Stomach (tissue), 9 donors: ENCODE results near the gene TBX21. TPM values are rescaled to one million over a fixed set of nuclear protein-coding genes. Genes with fewer than 3 reads are reported as not detected.

Experiments used
- DNase-seq, 2 donors: peaks; one replicate each; pipeline versions ENCODE4 v3.0.0 to v3.0.0-alpha.2; 2013 to 2019
- H3K27ac ChIP-seq, 5 donors: fragments of 200-600 bp in 4 of 5; sonication (generic) in 4 of 5; one replicate each; pipeline ENCODE4 v1.5.1; 2013 to 2019; ENCODE audit warnings: mild to moderate bottlenecking in 1 of 5, moderate library complexity in 1 of 5
- H3K27me3 ChIP-seq, 3 donors: fragments of 200-600 bp; sonication (generic); one replicate each; pipeline ENCODE4 v1.5.1; 2017 to 2019; ENCODE audit warnings: mixed run types in 1 of 3
- H3K36me3 ChIP-seq, 4 donors: fragments of 200-600 bp; sonication (generic); 1 replicate in 3 of 4; 2 replicates in 1 of 4; pipeline ENCODE4 v1.5.1; 2016 to 2019
- H3K4me1 ChIP-seq, 4 donors: fragments of 200-600 bp; sonication (generic); one replicate each; pipeline ENCODE4 v1.5.1; 2016 to 2019
- H3K4me3 ChIP-seq, 4 donors: fragments of 200-600 bp; sonication (generic) in 3 of 4; one replicate each; pipeline ENCODE4 v1.5.1; 2016 to 2019; ENCODE audit warnings: mild to moderate bottlenecking in 1 of 4
- H3K9me3 ChIP-seq, 4 donors: fragments of 200-600 bp; sonication (generic); one replicate each; pipeline ENCODE4 v1.5.1; 2016 to 2019
- CTCF ChIP-seq, 7 experiments: fragments of 450-650 bp in 4 of 7; fragments of 200-600 bp in 3 of 7; sonication (generic) in 3 of 7; IDR thresholded peaks; one replicate each; pipeline ENCODE4 v1.5.1; 2016 to 2019; ENCODE audit warnings: antibody characterized with exemption in 7 of 7, control low read depth in 2 of 7, mild to moderate bottlenecking in 1 of 7
- EP300 ChIP-seq: sonication (generic); formaldehyde crosslinking; IDR thresholded peaks from one replicate; pipeline ENCODE4 v1.6.1; 2017; ENCODE audit warnings: antibody characterized with exemption
- POLR2A ChIP-seq, 4 donors: fragments of 450-650 bp; IDR thresholded peaks; one replicate each; pipeline ENCODE4 v1.6.1; 2016; ENCODE audit warnings: antibody characterized with exemption in 4 of 4, control low read depth in 2 of 4, mild to moderate bottlenecking in 1 of 4, moderate library complexity in 1 of 4
- POLR2AphosphoS5 ChIP-seq, 3 donors: sonication (generic); formaldehyde crosslinking; IDR thresholded peaks; one replicate each; pipeline ENCODE4 v1.6.1; 2016; ENCODE audit warnings: antibody characterized with exemption in 3 of 3
- WGBS, 5 donors: extraction: QIAGEN DNeasy Blood & Tissue Kit in 3 of 5; methylation state at CpG; one replicate each; pipeline versions ENCODE4 v1.1.5 to v1.1.7; 2013 to 2018; 5-methylcytosine and 5-hydroxymethylcytosine counted together
- intact Hi-C: fragments of 100-400 bp; cut with DNase I; formaldehyde crosslinking; loops from one replicate; pipeline ENCODE4 v1.15.1; 2023; ENCODE audit warnings: low total_unique reads
- polyA plus RNA-seq, 3 donors: library from polyadenylated mRNA; stranded (reverse); fragments of 200-250 nt; gene quantifications; one replicate each; pipeline ENCODE4 v1.2.3, GENCODE V29; 2013
- total RNA-seq, 5 donors: library from RNA; depleted of rRNA; stranded (reverse); fragments of >200 nt; gene quantifications; one replicate each; pipeline versions ENCODE4 v1.1.0 to v1.2.3, GENCODE V29; 2014 to 2016
- donor health status: healthy with polysubstance abuse.
- donor health status: Bipolar disorder and iron deficiency.
- donor health status: healthy.

The TBX21 gene
- total and polyA plus RNA-seq, 8 donors: 0.10 to 0.92 (median 0.31) TPM; not detected in 3

- Histone ChIP-seq H3K9me3 (no peaks in the 10 kb centered on the region), H3K27ac (no peak overlapping the region), H3K4me3 (no peak overlapping the region), H3K36me3 (peaks cover 7 to 27% (median 25%) of the 10 kb centered on the region in 4 donors), H3K27me3 (peaks cover 0 to 35% (median 7%) of the 10 kb centered on the region in 3 donors), H3K4me1 (peaks cover 7 to 16% (median 11%) of the 10 kb centered on the region in 4 donors)
- WGBS, 5 donors: 62 to 67% (median 65%) methylated on average over 4 to 5 of the region's 5 CpGs
- no peak for DNase-seq
- intact Hi-C loops: no loop called here
- TF ChIP-seq CTCF (IDR thresholded peaks at IDR 0.05): no peak
- TF ChIP-seq EP300: no peak
- TF ChIP-seq POLR2A (IDR thresholded peaks at IDR 0.05): no peak
- TF ChIP-seq POLR2AphosphoS5 (IDR thresholded peaks at IDR 0.05): no peak
Observed at GRCh38 chr17:47712330-47713023, 20.6 kb upstream of the TBX21 start.

DNA sequence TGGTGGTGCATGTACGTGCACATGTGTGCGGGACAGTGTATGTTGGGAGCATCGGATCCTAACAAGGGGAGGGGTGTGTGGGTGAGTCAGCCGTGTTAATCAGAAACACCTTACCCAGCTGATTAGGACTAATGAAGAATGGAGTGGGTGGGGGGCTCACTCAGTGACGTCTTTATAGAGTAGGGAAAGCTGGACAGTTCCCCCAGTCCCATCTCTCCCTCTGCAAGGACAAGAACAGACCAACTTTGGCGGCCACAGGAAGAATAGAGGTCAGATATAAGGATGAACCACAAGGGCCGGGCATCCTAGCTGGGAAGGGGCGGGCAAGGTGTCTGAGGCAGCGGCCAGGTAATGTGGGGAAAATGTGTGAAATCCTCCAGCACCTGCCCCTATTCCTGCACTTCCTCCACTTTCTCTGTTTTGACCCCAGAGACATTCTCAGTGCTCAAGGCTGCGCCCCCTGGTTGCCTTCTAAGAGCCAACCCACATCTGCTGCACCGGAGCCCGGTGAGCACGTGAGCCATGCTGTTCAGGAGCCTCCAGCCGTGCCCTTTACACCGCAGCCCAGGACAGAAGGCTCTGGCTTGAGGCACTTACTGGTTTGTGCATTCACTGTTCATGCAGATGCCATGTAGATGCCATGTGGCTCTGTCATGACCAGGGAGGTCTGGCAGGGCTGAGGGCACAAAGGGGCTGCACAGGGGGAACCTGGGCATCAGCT lies 18.9 kb upstream of the TBX21 start:
- WGBS, 5 donors: 26 to 42% (median 32%) methylated on average over 15 of the region's 15 CpGs
- Histone ChIP-seq H3K27me3 (peaks cover 0 to 52% (median 8%) of the 10 kb centered on the region in 3 donors), H3K9me3 (no peaks in the 10 kb centered on the region), H3K4me3 (no peak overlapping the region), H3K4me1 (peaks cover 0 to 3% (median 2%) of the 10 kb centered on the region in 4 donors), H3K36me3 (peaks cover 7 to 25% (median 25%) of the 10 kb centered on the region in 4 donors), H3K27ac (no peak overlapping the region)
- no peak for DNase-seq
- TF ChIP-seq POLR2AphosphoS5 (IDR thresholded peaks at IDR 0.05) (no peak), POLR2A (IDR thresholded peaks at IDR 0.05) (no peak), EP300 (no peak), CTCF (IDR thresholded peaks at IDR 0.05) (no peak)
- intact Hi-C loops: no loop called here

- no peak for DNase-seq
- Histone ChIP-seq H3K4me1 (peaks cover 0 to 6% (median 0%) of the 10 kb centered on the region in 4 donors), H3K27me3 (peaks cover 0 to 59% (median 15%) of the 10 kb centered on the region in 3 donors), H3K9me3 (no peaks in the 10 kb centered on the region), H3K4me3 (no peak overlapping the region), H3K36me3 (peaks cover 7 to 19% (median 18%) of the 10 kb centered on the region in 4 donors), H3K27ac (no peak overlapping the region)
- intact Hi-C loops: no loop called here
- 66 to 73% (median 67%) methylated on average over 6 of the region's 6 CpGs for WGBS, 5 donors
- no peak for TF ChIP-seq POLR2A (IDR thresholded peaks at IDR 0.05)
- no peak for TF ChIP-seq CTCF (IDR thresholded peaks at IDR 0.05)
- no peak for TF ChIP-seq POLR2AphosphoS5 (IDR thresholded peaks at IDR 0.05)
- TF ChIP-seq EP300: no peak
Observed at GRCh38 chr17:47714773-47715396, 18.2 kb upstream of the TBX21 start.

DNA sequence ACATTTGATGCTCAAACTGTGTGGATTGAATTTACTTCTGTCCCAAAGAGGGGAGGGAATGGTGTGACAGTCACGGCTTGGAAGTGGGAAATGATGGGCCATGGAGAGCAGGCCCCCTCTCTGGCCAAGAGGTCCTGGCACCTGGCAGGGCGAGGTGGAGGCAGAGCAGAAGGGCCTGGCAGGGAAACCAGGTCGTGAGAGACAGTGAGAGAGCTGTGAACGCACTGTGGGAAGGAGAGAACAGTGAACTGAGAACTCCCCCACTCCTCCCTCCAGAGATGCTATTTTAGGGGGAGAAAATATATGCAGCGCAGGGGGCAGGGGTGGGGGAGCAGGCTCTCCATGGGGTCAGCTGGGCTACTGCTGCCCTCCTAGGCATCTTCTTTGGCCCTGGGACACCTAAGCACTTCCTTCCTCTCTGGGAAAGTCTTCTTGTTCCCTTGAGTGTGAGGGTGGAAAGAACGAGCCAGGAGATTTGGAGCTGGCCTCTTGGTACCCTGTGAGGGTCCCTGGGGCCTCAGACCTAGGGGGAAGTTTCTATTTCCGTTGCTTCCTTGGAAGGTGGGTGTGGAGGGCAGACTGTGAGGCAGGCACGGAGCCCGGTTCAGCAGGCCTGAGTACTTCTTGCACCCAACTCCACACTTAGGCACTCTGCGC lies 17.2 kb upstream of the TBX21 start:
- H3K4me3 ChIP-seq: no peak overlapping the region
- H3K9me3 ChIP-seq: no peaks in the 10 kb centered on the region
- H3K27ac ChIP-seq: no peak overlapping the region
- H3K4me1 ChIP-seq: peaks cover 0 to 14% (median 4%) of the 10 kb centered on the region in 4 donors
- intact Hi-C loops: no loop called here
- H3K27me3 ChIP-seq: peaks cover 6 to 68% (median 25%) of the 10 kb centered on the region in 3 donors
- no peak for DNase-seq
- 60 to 79% (median 72%) methylated on average over 8 to 10 of the region's 10 CpGs for WGBS, 5 donors
- H3K36me3 ChIP-seq: peaks cover 0 to 10% (median 9%) of the 10 kb centered on the region in 4 donors
- TF ChIP-seq POLR2A (IDR thresholded peaks at IDR 0.05): no peak
- no peak for TF ChIP-seq EP300
- no peak for TF ChIP-seq POLR2AphosphoS5 (IDR thresholded peaks at IDR 0.05)
- no peak for TF ChIP-seq CTCF (IDR thresholded peaks at IDR 0.05)
